ENCODE measurements around the gene GRM7.

The GRM7 gene

DNA sequence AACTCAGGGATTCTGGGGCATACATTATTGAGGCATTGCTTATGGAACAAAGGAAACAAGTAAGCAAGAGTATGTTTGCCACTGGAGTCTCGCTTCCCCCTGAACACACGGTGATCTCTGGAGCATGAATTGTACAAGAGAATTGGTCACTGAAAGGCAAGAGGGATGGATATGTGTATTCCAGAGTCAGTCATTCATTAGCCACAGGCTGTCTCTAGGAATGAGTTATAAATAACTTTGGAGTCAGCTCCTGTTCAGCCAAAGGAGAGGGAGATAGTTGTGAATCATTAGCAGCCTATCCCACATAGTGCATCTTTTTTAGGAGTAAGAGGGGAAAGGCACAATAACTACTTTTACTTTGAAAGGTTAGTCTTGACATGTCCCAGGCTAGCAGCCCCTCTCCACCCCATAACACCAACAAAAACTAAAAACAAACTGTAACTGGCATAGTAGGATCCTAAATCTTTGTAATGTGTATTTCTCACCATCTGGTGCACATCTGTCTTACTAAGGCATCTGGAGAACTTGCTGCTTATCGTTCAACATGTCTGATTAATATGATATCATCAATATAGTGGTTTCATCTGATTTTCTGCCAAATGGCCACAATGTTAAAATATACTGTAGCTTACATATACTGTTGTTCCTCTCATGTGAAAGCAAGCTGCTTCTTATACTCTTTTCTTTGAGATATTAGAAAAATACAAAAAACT, 462.2 kb downstream of the GRM7 start:
- no peak for DNase-seq

DNA sequence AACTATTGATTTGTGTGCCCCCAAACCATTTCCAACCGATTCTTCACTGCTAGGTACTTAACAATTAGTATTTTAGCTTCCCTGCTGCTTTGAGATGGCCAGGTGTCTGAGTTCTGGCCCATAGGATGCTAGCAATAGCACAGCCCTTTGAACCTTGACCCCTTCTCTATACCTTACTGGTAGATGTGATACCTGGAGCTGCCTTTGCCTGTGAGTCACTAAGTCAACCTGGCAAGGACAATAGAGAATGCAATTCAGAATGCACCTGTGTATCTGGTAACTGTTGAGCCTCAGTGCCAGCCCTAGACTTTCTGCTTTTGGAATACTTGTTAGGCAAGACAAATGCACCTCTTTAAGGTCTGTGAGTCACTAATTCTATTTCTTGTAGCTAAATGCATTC, 467.4 kb downstream of the GRM7 start:
- no peak for DNase-seq

DNA sequence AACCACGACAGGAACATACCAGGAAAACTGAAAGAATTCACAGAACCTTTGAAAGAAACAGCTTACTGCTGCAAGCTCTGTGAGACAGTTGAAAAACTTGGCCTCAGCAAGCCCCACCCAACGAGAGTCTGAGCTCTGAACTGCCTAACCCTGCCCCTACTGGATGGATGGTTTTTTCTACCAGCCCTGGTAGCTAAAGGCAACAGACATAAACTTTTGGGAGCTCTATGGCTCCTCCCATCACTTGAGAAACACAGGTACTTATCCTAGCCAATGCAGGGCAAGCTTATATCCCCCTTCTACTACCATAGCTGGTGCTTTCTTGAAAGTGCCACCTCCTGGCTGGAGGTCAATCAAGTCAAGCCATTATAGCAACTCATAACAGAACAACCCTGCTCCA, 471.8 kb downstream of the GRM7 start:
- DNase-seq, result peak; percentile 41

DNA sequence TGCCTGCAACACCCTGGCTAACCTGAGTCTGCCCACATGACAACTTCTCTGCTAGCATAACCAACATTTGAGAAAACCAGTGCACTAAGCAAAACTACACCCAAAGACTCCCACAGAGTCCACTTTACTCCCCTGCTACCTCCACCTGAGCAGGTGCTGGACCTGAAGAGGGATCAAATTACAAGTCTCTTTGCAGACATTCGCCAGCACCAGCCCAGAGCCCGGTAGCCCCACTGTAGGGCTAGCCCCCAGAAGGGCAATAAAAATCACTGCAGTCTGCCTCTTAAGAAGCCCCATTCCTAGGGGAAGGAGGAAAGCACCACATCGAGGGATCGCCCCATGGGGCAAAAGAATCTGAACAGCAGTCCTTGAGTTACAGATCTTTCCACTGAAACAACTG, 472.2 kb downstream of the GRM7 start:
- DNase-seq, result peak; percentile 54

DNA sequence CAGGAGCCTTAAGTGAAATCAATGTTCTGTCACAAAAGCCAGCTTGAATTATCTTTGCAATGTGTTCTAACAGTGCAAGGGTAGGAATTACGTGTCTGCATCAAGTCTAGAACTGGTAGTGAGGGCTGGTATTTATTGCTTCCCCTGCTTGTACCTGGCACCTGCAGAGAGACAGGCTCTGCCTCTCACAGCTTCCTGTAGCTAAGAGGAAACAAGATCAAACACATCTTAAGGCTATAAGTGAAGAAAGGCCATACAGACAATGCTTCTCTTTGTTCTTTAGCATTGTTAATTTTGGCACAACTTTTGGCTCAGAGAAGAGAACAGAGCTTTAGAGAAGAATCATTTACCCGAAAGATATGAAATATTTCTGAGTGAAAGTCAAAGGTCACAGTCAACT, 479.9 kb downstream of the GRM7 start:
- no peak for DNase-seq

DNA sequence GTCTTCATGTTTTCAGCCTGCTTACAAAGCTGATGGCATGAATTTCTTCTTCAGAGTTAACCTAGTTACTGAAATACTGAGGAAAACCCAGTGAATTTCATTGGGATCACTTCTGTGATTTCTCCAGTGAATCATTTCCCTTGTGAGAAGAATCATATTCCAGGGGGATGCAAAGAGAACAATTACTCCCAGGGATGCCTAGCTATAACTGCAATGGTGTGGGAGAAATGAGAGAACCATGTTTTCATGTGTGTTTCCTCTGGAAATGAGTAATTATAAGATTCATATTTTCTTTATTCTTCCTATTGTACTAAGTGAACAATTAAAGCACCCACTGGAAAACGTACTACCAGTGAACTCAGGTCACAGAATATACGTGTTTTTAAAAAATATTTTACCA, 485.4 kb downstream of the GRM7 start:
- DNase-seq, result no peak

DNA sequence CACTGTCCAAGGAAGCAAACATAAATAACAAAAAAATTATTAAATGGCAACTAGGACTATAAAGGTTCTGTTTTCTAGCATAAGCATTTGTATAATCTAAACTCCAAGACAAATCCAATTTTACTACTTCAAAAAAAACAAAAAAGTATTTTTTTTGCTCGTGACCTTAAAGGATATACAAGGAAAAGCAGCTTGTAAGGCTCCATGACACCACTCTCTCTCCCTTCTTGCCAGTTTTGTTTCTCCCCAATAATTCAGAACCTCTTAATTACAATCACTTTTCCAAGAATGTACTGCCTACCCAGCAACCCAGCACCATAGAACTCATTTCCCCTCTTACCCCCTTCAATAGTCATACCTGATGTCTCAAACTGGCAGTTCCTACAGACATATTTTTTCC, 496.2 kb downstream of the GRM7 start:
- no peak for DNase-seq

DNA sequence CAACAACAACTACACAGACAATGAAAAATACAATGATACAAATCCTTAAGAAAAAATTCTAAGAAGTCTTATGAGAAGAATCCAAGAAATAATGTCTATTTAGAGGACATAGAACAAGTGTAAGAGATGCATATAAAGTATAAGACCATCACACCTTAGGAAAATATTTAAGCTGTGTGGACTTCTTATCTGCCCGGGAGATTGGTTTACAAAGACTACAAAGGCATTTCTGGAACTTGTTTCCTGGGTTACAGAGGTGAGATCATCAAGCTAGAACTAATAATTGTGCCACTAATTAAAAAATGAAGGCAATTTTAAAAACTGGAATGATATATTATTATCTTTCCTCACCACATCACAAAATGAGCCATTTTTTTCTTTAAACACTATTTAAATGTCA, 507.1 kb downstream of the GRM7 start:
- no peak for DNase-seq

DNA sequence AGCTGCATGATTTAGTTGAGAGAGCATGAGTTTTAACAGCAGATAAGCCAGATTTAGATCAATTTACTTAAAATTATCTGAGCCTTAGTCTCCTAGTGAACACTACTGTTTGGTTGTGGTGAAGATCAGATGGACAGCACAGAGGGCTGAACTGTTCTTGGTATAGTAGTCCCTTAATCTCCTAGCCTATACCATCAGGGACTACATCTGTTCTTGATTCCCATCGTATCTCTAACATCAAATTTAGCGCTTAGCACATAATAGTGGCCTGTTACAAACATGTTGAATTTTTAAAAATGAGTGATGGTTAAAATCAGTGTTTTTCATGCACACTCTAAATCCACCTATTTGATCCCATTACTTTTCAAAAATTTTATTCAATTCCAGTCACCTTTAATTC, 507.7 kb downstream of the GRM7 start:
- DNase-seq, result no peak

DNA sequence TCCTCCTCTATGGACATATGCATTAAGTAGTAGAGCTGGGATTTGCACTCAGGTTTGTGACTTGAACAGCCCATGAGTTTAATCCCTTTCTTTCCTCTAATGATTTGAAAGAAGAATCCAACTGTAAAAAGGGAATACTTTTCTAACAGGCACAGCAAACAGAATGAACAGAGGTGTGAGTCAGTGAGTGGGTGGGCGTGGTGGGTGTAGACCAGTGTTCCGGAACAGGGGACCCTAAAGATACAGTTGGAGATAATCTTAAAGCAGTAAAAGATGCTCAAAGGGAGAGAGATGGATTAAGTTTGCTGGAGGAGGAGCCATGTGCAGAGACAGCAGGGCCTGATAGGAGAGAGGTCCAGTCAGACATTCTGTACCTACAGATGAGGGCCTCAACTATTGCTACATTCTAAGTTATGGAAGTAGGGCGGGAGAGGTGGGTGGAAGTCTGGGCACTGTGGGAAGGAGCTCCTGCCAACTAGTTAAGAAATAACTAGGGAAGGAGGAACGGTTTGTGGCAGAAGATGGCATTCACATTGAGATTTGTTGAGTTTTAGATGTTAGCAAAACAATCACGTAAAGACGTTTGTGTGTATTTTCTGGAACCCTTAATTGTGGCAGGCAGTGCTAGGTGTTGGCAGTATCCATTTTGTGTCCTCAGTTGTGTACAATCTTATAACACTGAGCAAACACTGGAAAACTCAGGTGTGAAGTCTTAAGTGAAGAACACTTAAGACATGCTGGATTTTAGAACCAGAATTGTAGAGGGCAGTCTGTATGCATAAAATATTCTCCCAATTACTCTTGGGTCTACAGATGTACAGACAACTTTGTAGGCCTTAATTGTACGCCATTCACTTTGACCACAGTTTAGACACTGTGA, 511.0 kb downstream of the GRM7 start:
- no peak for DNase-seq

DNA sequence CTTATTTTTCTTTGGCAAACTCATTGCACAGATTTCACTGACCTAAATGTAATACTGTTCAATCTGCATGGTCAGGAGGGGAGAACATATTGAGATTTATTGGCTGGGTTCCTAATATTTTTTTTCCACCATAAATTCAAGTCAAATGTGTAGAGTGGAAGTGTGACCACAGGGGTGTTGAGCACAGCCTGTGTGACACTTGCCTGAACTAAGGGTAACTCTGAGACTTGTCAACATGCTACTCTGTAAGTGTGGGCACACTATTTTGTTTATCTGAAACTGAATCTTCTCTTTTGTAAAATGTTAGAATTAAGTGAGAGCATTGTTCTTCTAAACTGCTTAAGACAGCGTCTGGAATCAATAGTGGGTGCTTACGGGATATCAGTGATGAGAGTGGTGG, 516.2 kb downstream of the GRM7 start:
- DNase-seq, result no peak

DNA sequence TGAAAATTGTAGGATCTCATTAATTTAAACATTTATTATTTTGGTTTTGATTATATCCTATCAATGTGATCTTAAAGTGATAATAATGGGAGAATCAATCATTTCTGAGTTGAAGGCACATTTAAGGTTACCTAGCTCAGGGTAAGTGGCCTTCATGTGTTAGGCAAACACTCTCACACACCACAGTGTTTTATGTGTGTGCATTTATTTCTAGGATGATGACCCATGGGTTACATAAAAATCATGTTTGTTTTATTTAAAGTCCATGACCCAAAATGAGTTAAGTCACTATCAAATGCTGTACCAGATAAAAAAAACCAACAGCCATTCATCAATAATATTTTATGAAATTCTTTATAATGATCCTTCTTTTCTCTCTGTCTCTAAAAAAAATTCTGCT, 520.8 kb downstream of the GRM7 start:
- no peak for DNase-seq

DNA sequence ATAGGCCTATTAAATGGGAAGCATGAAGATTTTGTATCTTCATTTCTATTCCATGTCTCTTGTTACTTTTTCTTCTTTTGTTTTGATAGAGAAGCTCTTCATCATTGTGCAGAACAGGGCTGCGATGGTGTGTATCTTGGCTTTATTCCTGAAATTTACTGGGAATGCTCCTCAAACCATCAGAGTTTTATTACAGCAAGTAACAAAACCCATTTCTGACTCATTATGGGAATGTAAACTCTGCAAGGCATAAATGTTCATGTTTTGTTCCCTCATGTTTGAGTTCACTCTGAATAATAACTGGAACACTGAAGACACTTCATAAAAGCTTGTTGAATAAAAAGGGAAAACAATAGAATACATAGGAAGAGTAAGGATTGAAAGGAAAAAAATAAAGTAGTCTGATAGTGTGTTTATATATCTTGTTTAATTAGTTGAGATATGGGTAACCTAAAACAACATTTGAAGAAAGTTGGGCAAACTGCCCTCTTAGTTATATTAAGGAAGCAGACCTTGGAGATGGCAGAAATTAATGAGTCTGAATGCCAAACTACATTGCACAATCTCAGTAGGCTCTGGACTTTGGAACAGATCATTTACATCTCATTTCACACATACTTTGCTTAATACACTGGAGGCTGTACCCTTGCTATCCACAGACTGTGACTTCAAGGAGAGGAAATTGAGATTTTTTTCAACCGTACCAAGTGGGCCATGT, 521.5 kb downstream of the GRM7 start:
- no peak for DNase-seq

DNA sequence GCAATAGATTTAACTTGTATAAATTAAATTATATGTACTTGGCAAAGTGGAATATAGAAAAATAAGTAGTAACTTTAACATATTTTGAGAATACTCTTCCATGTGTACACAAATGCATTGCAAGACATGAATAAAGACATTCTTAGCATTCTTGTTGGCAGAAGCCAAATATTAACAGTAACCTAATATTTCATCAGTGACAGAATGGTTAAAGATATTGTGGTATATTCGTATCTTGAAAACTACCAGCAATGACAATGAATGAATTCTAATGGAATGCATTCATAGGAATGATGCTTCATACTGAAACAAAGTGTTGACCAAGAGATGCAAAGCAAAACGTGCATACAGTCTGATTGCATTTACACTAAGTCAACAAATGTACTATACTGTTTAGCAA, 524.7 kb downstream of the GRM7 start:
- no peak for DNase-seq

DNA sequence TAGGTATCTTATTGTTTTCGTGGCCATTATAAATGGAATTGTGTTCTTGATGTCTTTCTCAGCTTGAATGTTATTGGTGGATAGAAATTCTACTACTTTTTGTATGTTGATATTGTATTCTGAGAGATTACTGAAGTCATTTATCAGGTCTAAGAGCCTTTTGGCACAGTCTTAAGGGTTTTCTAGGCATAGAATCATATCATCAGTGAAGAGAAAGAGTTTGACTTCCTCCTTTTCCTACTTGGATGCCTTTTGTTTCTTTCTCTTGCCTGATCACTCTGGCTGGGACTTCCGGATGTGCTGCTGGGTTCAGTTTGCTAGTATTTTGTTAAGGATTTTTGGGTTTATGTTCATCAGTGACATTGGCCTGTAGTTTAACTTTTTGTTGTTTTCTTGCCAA, 527.1 kb downstream of the GRM7 start:
- DNase-seq, result no peak

DNA sequence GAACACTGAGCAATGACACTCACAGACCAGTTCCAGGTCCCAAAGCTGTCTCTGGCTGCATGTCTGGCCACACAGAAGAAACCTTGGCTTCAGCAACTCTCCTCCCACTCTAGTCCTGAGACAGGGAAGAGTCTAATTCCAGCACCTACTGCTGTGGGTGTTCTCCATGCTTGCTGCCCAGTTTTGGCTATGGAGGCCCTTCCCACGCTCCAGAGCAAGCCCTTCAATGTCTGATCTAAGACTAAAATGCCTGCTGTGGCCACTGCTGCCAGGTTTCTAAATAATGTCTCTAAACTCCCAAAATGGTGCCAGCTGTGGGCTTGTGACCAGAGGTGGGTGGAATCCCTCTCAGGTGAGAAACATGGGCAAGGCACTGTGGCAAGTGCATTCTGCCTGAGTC, 531.3 kb downstream of the GRM7 start:
- no peak for DNase-seq

DNA sequence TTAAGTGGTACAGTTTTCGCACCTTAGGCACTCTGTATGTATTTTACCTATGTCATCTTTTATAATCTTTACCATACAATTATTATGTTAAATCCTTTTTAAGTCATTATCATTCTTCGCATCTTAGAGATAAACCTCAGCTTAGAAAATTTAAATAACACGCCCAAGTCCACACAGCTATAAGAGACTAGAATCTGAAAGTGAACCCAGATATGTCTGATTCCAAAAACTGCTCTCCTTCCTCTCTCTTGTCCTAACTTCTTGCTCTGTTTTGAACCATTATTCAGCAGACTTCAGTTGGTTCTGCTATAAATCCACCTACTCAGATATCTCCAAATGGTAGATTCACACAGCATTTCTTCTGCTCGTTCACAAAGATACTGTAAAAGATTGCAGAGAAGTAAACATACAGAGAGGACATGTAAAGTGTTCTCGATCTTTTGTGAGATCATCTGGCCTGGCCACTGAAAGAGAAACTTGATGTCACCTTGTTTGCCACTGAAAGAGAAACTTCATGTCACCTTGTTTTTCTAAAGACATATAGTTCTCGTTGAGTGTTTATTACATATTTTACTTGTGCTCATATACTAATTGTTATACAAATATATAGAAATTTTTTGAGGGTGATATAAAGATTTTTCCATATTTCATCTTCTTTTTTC, 533.2 kb downstream of the GRM7 start:
- DNase-seq, result no peak

DNA sequence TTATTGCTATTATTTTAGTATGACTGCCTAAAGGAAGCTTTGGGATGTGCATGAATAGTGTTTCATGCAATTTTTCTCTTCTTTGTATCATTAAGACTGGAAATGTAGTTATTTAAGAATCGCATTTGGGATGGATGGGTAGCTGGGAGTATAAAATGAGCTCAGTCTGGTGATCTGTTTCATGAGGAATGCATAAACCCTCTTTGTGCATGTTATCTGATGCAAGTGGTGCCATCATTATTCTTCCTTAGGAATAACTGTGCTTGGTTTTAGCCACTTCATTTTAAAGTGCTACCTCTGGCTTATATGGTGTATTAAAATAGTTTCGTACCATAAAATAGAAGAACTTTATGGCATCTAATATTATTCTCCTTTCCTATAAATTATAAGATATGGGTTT, 535.6 kb downstream of the GRM7 start:
- no peak for DNase-seq

DNA sequence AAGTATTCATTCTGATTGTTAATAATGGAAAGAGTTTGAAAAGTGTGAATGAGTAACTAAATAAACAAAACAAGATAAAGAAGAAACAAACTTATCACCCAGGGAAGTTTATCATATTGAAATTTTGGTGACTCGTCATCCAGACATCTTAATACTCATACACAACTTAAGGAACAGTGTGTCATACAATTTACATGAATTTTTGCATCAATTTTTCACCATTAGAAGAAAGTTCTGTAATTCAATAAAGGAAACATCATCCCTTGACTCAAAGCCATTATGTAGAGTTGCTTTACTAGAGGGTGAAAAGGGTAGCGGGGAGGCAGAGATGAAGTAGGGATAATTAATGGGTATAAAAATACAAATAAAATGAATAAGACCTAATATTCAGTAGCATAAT, 536.2 kb downstream of the GRM7 start:
- DNase-seq, result no peak

DNA sequence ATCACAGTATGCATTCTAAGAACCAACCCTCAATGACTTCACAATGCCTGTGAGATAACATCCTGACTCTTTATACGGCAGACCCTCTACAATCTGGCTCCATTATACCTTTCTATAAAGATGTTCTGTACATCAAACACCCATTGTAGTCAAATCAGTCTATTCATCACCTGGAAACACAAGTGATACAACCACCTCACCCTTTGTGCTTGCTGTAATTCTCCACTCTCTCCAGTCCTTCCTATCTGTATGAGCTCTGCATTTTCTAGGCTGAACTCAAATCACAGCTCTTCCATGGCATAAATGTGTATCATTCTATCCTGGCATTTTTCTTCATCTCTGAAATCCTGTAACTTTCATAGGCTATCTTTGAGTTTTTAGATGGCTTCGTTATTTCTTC, 539.4 kb downstream of the GRM7 start:
- DNase-seq, result no peak

DNA sequence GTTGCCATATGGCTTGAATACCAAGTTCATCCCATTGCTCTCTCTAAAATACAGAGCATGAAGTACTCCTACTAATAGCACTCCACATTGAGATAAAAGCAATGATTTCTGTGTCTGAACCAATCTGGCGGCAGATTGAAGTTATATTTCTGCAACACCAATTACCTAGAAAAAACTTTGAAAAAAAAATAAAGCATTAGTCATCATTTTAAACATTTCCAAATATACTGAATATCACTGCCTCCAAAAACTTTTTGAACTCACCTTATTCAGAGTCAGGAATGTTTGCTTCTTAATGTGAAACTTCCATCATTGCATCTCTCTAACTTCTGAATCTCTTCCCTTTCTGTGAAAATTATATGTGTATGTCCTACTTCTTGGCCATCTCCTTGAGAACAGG, 540.5 kb downstream of the GRM7 start:
- DNase-seq, result no peak

DNA sequence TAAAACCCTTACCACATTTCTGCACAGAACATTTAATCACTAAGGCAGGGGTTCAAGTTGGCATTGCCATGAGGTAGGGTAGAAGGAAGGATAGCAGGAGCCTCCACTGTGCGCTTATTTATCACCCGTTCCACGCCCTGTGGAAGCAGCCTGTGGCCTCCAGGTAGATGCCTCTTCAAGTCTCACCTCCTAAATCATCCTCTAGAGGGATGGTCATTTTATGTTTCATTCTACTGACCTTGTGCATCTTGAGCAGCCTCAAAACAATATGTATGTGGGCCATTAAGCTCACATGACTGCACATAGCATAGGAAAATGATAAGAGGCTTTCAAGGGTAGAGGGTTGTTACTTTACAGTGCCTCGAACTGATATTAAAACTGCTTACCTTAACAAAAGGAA, 546.2 kb downstream of the GRM7 start:
- DNase-seq, result no peak

DNA sequence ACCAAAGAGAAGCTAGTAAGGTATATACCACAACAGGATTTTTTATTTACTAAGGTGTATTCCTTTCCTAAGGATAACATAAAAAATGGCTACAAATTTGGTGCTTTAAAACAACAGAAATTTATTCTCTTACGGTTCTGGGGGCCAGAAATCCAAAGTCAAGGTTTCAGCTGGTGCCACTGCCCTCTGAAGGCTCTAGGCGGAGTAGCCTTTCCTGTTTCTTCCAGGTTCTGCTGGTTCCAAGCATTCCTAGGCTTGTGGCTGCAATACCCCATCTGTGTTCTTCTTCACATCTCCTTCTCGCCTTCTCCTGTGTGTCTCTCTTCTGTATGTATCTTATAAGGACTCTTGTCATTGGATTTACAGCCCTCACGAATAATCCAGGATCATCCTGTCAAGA, 549.9 kb downstream of the GRM7 start:
- no peak for DNase-seq

Measured in NCI-H510A treated with DMSO at 0.1 percent for 48 hours (cell line).